Vagina (tissue), 2 donors: ENCODE data around the gene BRICD5. TPM values are rescaled to one million over a fixed set of nuclear protein-coding genes. Genes with fewer than 3 reads are reported as not detected.

Source experiments
- DNase-seq, 2 donors: peaks; one replicate each; pipeline ENCODE4 v3.0.0-alpha.2; 2017; ENCODE audit errors: extremely low spot score in 2 of 2
- H3K27ac ChIP-seq: fragments of 200-600 bp; sonication (generic); one replicate; pipeline ENCODE4 v1.5.1; 2019
- H3K27me3 ChIP-seq: fragments of 200-600 bp; sonication (generic); one replicate; pipeline ENCODE4 v1.5.1; 2019
- H3K36me3 ChIP-seq, 2 donors: fragments of 200-600 bp; sonication (generic); one replicate each; pipeline ENCODE4 v1.5.1; 2017 to 2019
- H3K4me1 ChIP-seq: fragments of 200-600 bp; sonication (generic); one replicate; pipeline ENCODE4 v1.5.1; 2019
- H3K4me3 ChIP-seq, 2 donors: fragments of 200-600 bp; sonication (generic); 1 replicate in 1 of 2; 2 replicates in 1 of 2; pipeline ENCODE4 v1.5.1; 2016 to 2019
- H3K9me3 ChIP-seq: fragments of 200-600 bp; sonication (generic); one replicate; pipeline ENCODE4 v1.5.1; 2019
- CTCF ChIP-seq, 3 experiments: fragments of 450-650 bp in 2 of 3; fragments of 200-600 bp in 1 of 3; sonication (generic) in 1 of 3; IDR thresholded peaks; one replicate each; pipeline ENCODE4 v1.5.1; 2017 to 2019; ENCODE audit warnings: antibody characterized with exemption in 3 of 3, mild to moderate bottlenecking in 2 of 3, moderate library complexity in 2 of 3
- POLR2A ChIP-seq, 2 donors: fragments of 450-650 bp; IDR thresholded peaks; one replicate each; pipeline ENCODE4 v1.6.1; 2017; ENCODE audit warnings: antibody characterized with exemption in 2 of 2, mild to moderate bottlenecking in 2 of 2, moderate library complexity in 2 of 2
- POLR2AphosphoS5 ChIP-seq, 2 donors: sonication (generic); formaldehyde crosslinking; IDR thresholded peaks; one replicate each; pipeline ENCODE4 v1.9.0; 2017; ENCODE audit warnings: antibody characterized with exemption in 2 of 2, mild to moderate bottlenecking in 2 of 2, low read depth in 1 of 2; ENCODE audit not compliant: insufficient read depth in 1 of 2
- intact Hi-C: fragments of 100-400 bp; cut with DNase I; formaldehyde crosslinking; loops from one replicate; pipeline ENCODE4 v1.15.1; 2023
- total RNA-seq: library from RNA; depleted of rRNA; stranded (reverse); fragments of >200 nt; gene quantifications from one replicate; pipeline ENCODE4 v1.2.3, GENCODE V29; 2016

Gene BRICD5
- total RNA-seq, 1 donor from 2014 or later = 9.6 TPM

GRCh38 chr16:2253293-2253692 lies 42.6 kb upstream of the BRICD5 start:
- intact Hi-C loops = loop anchor here (10.0 kb wide), 1 partner anchor 262 kb away; the partner anchor contains the start of gene ATP6V0C
- DNase-seq = no peak
- Histone ChIP-seq H3K36me3 (peaks cover 3 to 47% of the 10 kb centered on the region in 2 donors), H3K27ac (no peak overlapping the region), H3K4me3 (no peak overlapping the region), H3K9me3 (no peaks in the 10 kb centered on the region), H3K4me1 (peaks cover 17% of the 10 kb centered on the region), H3K27me3 (no peaks in the 10 kb centered on the region)
- no peak for TF ChIP-seq POLR2A (IDR thresholded peaks at IDR 0.05)
- TF ChIP-seq CTCF (IDR thresholded peaks at IDR 0.05) = no peak
- TF ChIP-seq POLR2AphosphoS5 (IDR thresholded peaks at IDR 0.05; ENCODE audit: insufficient read depth in 1 of 2, low read depth in 1 of 2) = no peak

- Histone ChIP-seq H3K36me3 (peaks cover 3 to 42% of the 10 kb centered on the region in 2 donors), H3K9me3 (no peaks in the 10 kb centered on the region), H3K4me3 (no peak overlapping the region), H3K27ac (no peak overlapping the region), H3K4me1 (peaks cover 17% of the 10 kb centered on the region), H3K27me3 (no peaks in the 10 kb centered on the region)
- no peak for TF ChIP-seq POLR2AphosphoS5 (IDR thresholded peaks at IDR 0.05; ENCODE audit: insufficient read depth in 1 of 2, low read depth in 1 of 2)
- TF ChIP-seq POLR2A (IDR thresholded peaks at IDR 0.05) = no peak
- TF ChIP-seq CTCF (IDR thresholded peaks at IDR 0.05) = no peak
- intact Hi-C loops = loop anchor here (10.0 kb wide), 1 partner anchor 262 kb away; the partner anchor contains the start of gene ATP6V0C
- no peak for DNase-seq
Observed at GRCh38 chr16:2252806-2253148, 42.1 kb upstream of the BRICD5 start.

- intact Hi-C loops = loop anchor here (10.0 kb wide), 1 partner anchor 263 kb away; the partner anchor contains the start of gene ATP6V0C
- H3K9me3 ChIP-seq = no peaks in the 10 kb centered on the region
- TF ChIP-seq CTCF (IDR thresholded peaks at IDR 0.05) = peak; percentile 37 to 73 (median 68)
- peak in 1 of 2 donors; percentile 56 for TF ChIP-seq POLR2A (IDR thresholded peaks at IDR 0.05)
- TF ChIP-seq POLR2AphosphoS5 (IDR thresholded peaks at IDR 0.05; ENCODE audit: insufficient read depth in 1 of 2, low read depth in 1 of 2) = peak; percentile 83 to 86
- no peaks in the 10 kb centered on the region for H3K27me3 ChIP-seq
- peak in 1 of 2 donors; percentile 92 for DNase-seq
- H3K27ac ChIP-seq = peak within 1 kb of the TSS; percentile 75
- peaks cover 17% of the 10 kb centered on the region for H3K4me1 ChIP-seq
- H3K4me3 ChIP-seq = peak within 1 kb of the TSS; percentile 57 to 88
- peaks cover 3 to 33% of the 10 kb centered on the region in 2 donors for H3K36me3 ChIP-seq
Observed at GRCh38 chr16:2251296-2252111, 40.8 kb upstream of the BRICD5 start, which contains the start of gene ECI1. Gene ECI1, minus strand, starts transcription at chr16:2251587. Its CDS starts 21 bp downstream, at chr16:2251566.

- peak overlapping the region; percentile 57 to 88 for H3K4me3 ChIP-seq
- intact Hi-C loops = loop anchor here (10.0 kb wide), 1 partner anchor 264 kb away; the partner anchor contains the start of gene ATP6V0C
- TF ChIP-seq POLR2A (IDR thresholded peaks at IDR 0.05) (no peak), CTCF (IDR thresholded peaks at IDR 0.05) (no peak), POLR2AphosphoS5 (IDR thresholded peaks at IDR 0.05; ENCODE audit: insufficient read depth in 1 of 2, low read depth in 1 of 2) (no peak)
- H3K27ac ChIP-seq = peak overlapping the region; percentile 75
- DNase-seq = no peak
- peaks cover 3 to 33% of the 10 kb centered on the region in 2 donors for H3K36me3 ChIP-seq
- no peaks in the 10 kb centered on the region for H3K9me3 ChIP-seq
- peaks cover 17% of the 10 kb centered on the region for H3K4me1 ChIP-seq
- H3K27me3 ChIP-seq = no peaks in the 10 kb centered on the region
Observed at GRCh38 chr16:2250652-2251295, 40.1 kb upstream of the BRICD5 start.
